A673 (cell line): ENCODE measurements around the gene MRFAP1.

Experiments used
- CTCF ChIP-seq: fragments of 300-800, 200-600 bp; sonication (generic); conservative IDR thresholded peaks from 2 replicates; pipeline ENCODE4 v1.5.1; 2017; ENCODE audit warnings: low read depth, mild to moderate bottlenecking, antibody characterized with exemption, low read length, moderate library complexity, mixed read lengths
- EZH2 ChIP-seq: fragments of 200-600 bp; sonication (generic); IDR thresholded peaks from 2 replicates; pipeline ENCODE4 v1.6.1; 2017; ENCODE audit warnings: borderline replicate concordance, low read depth, mild to moderate bottlenecking, mixed read lengths, antibody characterized with exemption, low read length; ENCODE audit not compliant: poor library complexity, severe bottlenecking

DNA sequence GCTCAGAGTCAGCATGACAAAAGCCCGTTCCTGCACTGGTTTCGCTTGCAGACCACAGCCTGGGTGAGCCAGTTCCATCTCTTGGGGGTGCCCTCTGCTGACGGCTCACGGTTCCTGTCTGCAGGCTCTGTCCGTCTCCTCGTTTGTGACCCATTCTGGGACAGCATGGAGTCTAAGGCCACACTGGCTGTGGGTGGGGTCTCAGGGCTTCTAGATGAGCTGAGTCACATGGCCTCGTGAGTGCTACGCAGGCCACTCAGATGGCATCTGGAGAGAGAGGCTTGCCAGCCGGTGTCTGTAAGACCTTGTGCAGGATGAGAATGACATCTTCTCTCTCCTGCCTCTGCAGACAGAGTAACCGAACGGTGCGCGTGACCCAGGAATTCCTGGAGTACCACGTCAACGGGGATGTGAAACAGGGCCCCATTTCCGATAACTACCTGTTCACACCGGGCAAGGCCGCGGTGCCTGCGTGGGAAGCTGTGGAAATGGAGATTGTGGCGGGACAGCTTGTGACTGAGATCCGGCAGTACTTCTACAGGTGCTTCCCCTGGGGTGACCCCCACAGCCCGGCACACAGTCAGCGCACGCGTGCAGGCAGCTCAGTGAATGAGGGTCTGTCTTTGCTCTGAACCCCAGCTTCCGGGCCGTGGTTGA is 31.6 kb upstream of the MRFAP1 start:
- TF ChIP-seq CTCF = no peak
- no peak for TF ChIP-seq EZH2
